GM19099 (cell line): ENCODE data around the gene UGT2A2.

Source experiments
- POLR2A ChIP-seq: IDR thresholded peaks from 3 replicates; pipeline ENCODE4 v1.6.1; 2011; ENCODE audit warnings: low read depth; ENCODE audit not compliant: insufficient read length; ENCODE audit errors: extremely low read depth

Gene UGT2A2

GRCh38 chr4:69639542-69639941, at the start of gene UGT2A2:
UGT2A2 (minus strand) TSS chr4:69639642; CDS start chr4:69639640, 2 bp downstream.
- no peak for TF ChIP-seq POLR2A

DNA sequence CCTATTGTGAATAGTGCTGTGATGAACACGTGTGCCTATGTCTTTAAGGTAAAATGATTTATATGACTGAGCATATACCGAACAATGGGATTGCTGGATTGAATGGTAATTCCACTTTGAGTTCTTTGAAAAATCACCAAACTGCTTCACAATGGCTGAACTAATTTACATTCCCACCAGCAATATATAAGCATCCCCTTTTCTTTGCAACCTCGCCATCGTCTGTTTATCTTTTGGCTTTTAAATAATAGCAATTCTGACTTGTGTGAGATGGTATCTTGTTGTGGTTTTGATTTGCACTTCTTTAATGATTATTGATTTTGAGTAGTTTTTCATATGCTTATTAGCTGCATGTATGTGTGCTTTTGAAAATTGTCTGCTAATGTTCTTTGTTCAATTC, 45.4 kb upstream of the UGT2A2 start:
- no peak for TF ChIP-seq POLR2A

DNA sequence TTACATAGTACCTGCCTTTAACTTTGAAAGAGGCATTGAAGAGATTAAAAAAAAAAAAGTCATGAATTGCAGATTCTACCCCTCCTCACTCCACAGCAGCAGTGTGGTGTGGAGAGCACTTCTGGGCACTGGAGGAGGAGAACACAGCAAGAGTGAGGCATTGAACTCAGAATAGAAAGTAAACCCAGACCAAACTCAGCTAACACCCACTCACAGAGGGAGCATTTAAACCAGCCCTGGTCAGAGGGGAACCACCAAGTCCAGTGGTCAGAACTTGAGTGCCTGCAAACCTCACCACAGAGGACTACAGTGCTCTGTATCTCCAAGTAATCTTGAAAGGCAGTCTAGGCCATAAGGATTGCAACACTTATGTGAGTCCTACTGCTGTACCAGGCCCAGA, 29.2 kb upstream of the UGT2A2 start:
- TF ChIP-seq POLR2A = no peak

- TF ChIP-seq POLR2A = no peak
Observed at GRCh38 chr4:69658133-69658532, 18.7 kb upstream of the UGT2A2 start.

DNA sequence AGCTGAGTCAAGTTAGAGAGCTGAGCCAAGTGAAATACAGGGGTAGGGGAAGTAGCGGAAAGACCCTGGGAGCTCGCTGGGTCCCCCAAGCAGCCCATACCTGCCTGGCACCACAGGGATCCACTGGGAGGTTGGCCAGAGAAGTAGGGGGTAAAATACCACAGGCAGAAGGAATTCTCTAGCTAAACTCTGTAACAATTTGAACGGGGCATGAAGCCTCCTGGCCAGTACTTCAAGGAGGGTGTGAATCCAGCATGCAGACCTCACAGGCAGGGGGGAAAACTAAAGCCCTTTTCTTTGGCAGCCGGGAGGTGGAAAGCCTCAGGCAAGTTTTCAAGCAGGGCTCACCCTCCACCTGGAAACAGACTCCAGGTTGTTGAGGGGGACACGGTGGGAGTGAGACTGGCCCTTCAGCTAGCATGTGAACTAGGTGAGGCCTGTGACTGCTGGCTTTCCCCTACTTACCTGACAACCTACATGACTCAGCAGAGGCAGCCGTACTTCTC, 17.3 kb upstream of the UGT2A2 start:
- TF ChIP-seq POLR2A = no peak

GRCh38 chr4:69653147-69653546, 13.7 kb upstream of the UGT2A2 start, which contains the start of gene UGT2A1:
UGT2A1 (minus strand) TSS chr4:69653247; CDS start chr4:69647644, 5,603 bp downstream.
- no peak for TF ChIP-seq POLR2A

DNA sequence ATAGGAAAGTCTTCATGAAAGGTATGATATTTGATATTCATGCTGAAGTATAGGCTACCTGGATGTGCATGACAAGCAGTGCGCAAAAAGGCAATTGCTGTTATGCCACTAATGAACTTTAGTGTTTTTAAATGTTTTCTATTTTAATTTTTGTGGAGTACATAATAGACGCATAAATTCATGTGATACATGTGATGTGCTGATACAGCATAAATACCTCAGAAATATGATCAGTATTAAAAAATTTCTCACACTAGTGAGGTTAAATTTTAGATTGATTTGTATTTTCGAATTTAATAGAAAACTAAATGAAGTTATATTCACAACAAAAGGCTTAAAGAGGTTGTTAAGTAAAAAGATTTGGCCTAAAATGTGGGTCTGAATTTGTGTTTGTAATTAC, 11.4 kb upstream of the UGT2A2 start:
- TF ChIP-seq POLR2A = no peak

GRCh38 chr4:69649629-69650028, 10.2 kb upstream of the UGT2A2 start:
- no peak for TF ChIP-seq POLR2A

- no peak for TF ChIP-seq POLR2A
Observed at GRCh38 chr4:69649207-69649606, 9.8 kb upstream of the UGT2A2 start.

- TF ChIP-seq POLR2A = no peak
Observed at GRCh38 chr4:69642961-69643360, 3.5 kb upstream of the UGT2A2 start.

- TF ChIP-seq POLR2A = no peak
Observed at GRCh38 chr4:69640289-69640688, 847 bp upstream of the UGT2A2 start.

- TF ChIP-seq POLR2A = no peak
Observed at GRCh38 chr4:69617083-69617694, 22.3 kb downstream of the UGT2A2 start.

DNA sequence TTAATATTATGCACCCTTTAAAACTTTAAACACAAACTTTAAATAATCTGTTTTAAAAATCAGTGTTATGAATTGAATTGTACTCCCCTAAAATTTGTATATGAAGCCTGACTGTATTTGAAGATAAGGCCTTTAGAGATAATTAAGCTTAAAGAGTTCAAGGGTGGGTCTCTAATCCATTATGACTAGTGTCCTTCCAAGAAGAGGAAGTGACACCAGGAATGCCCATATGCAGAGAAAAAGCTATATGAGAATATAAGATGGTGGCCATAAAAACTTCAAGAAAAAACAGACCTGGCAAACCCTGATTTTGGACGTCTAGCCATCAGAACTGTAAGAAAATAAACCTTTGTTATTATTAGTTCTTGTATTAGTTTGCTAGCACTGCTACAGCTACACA, 29.0 kb downstream of the UGT2A2 start:
- no peak for TF ChIP-seq POLR2A

DNA sequence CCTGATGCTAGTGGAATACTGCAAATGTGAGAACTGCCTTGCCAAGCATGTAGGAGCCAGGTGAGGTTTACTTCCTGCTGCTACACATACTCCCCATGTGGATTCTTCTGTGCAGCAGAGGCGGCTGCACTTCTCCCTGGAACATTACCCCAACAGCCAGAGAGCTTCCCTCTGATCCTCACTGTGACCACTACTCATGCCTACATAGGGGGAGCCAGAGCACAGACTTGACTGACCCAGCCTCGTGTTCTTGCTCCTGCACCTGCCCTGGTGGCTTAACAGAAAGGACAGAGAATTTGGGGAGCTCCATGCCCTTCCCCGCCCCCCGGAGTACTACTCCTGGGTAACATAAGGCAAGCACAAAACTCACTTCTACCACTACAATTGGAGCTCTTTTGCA, 38.4 kb downstream of the UGT2A2 start:
- TF ChIP-seq POLR2A = no peak

- no peak for TF ChIP-seq POLR2A
Observed at GRCh38 chr4:69600013-69600412, 39.4 kb downstream of the UGT2A2 start.

- TF ChIP-seq POLR2A = no peak
Observed at GRCh38 chr4:69594382-69594781, 45.1 kb downstream of the UGT2A2 start.

DNA sequence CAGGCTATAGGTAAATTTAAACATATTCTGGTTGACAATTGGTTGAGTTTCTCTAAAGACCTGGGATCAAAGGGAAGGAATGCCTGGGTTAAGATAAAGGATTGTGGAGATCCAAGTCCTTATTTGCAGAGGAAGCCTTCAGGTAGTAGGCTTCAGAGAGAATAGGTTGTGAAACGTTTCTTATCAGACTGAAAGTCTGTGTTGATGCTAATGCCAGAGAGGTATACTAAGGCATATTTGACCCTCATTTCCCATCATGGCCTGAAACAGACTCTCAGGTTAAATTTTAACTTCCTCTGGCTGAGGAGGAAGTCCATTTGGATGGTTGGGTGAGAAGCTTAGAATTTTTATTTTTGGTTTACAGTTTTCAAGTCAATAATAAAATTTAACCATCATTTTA, 48.1 kb downstream of the UGT2A2 start:
- TF ChIP-seq POLR2A = no peak

- no peak for TF ChIP-seq POLR2A
Observed at GRCh38 chr4:69589884-69590283, 49.6 kb downstream of the UGT2A2 start.

DNA sequence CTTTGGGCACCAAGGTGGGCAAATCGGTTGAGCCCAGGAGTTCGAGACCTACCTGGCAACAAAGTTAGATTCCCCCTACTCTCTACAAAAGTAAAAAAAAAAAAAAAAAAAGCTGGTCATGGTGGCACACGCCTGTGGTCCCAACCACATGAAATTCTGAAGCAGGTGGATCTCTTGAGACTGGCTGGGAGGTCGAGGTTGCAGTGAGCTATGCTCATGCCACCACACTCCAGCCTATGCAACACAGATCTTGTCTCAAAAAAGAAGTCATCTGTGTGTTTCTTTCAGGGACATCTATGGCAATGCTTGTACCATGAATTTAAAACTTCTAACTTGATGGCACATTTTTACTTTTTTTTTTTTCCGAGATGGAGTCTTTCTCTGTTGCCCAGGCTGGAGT, 55.3 kb downstream of the UGT2A2 start:
- no peak for TF ChIP-seq POLR2A
